CMK (cell line): ENCODE results near the gene OR9Q2.
A peak's percentile ranks its signal among the peaks of the same experiment; 100 is the strongest.
"Not testable (repeated sequence)": the region's sequence is repeated elsewhere in the genome, so short reads cannot be mapped to it uniquely, and the experiment has no call there.

Experiments used
- DNase-seq: peaks from one replicate; pipeline ENCODE4 v3.0.0-alpha.2; 2010; ENCODE audit warnings: low read depth

The OR9Q2 gene

DNA sequence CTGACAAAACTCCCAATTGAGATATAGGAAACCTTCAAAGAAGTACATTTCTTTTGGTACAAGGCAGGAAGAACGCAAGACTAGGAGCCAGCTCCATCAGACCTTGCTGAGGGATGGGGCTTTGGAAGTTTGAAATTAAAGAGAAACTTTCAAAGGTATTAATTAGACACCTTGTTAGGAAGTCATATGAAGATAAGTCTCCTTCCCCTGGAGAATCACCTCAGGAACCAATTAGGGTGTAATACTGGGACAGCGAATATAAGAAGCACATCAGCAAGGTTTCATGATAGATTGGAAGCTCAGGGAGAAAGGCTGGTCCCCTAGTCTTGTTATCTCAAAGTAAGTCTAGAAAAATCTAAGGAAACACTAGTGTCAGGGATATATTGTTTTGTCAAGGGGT is at the start of gene OR9Q2:
TSS of gene OR9Q2 (plus strand) at position 301 of the 400 bp plus-strand sequence. CDS start 1,421 bp downstream, outside the sequence.
- no peak for DNase-seq

DNA sequence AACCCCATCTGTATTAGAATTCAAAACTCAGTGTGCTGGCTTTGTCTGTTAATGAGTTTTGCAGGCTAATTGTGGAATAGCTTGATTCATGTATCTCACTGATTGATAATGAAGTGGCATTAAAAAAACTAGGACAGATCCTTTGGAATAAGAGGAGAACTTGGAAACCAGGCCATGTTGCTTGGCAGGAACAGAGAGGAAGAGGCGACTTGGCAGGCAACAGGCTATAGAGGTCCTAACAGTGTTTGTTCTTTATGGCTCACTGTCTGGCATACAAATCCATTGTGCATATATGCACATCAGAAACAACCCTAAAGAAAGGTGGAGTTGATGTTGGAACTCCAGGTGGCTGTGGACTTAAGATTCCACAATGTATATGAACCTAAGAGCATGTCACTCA is 46.1 kb upstream of the OR9Q2 start:
- DNase-seq = no peak

- DNase-seq = no peak
These were observed 36.1 kb upstream of the OR9Q2 start for GRCh38 chr11:58152781-58153180.

- no peak for DNase-seq
These were observed 24.5 kb upstream of the OR9Q2 start for GRCh38 chr11:58164389-58164788.

DNA sequence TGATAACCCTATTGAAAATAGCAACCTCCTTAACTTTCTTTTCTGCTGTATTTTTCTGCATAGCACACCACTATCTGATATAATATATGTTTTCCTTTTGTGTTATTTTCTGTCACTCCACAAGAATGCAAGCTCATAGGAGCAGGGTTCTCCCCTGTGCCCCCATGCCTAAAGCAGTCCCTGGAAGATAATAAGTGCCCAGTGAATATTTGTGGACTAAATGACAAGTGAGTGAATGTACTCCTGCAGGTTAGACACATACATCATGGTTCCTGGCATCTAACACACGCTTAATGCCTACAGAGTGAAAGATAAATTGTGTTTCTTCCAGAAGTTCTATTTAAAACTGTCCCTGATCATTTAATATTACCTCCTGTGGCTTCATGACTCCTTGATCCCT is 23.9 kb upstream of the OR9Q2 start:
- DNase-seq = no peak

GRCh38 chr11:58165504-58166106 is 23.3 kb upstream of the OR9Q2 start:
- DNase-seq = no peak

DNA sequence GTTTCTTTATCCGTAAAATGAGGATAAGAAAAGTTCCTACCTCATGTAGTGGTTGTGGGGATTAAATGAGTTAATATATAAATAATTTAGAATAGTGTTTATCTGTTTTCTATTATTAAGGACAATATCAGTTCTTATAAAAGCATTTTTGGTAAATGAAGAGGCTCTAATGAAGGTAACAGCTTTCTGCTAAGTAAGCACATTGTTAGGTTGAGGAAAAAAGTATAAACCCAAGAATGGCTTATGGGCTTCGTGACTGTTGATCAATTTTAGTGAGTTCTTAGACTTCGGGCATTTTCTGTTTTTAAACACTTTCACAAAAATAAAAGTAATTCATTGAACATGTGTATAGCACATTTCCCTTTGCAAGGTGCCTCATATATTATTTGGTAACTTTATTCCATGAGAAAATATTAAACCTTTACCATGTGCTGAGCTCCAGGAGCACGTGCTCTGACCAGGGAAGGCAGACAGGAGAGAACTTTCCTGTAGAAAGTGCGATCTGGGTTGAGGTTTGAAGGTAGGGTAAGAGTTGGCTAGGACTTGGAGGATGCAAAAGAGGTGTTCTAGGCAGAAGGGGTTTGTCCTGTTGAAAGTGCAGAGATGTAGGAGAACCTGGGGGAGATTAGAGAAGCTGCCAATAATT is 11.3 kb upstream of the OR9Q2 start:
- DNase-seq = no peak

- no peak for DNase-seq
These were observed 10.4 kb upstream of the OR9Q2 start for GRCh38 chr11:58178444-58178843.

DNA sequence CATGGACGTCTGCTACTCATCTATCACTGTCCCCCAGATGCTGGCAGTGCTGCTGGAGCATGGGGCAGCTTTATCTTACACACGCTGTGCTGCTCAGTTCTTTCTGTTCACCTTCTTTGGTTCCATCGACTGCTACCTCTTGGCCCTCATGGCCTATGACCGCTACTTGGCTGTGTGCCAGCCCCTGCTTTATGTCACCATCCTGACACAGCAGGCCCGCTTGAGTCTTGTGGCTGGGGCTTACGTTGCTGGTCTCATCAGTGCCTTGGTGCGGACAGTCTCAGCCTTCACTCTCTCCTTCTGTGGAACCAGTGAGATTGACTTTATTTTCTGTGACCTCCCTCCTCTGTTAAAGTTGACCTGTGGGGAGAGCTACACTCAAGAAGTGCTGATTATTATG is 9.2 kb upstream of the OR9Q2 start:
- DNase-seq = no peak

DNA sequence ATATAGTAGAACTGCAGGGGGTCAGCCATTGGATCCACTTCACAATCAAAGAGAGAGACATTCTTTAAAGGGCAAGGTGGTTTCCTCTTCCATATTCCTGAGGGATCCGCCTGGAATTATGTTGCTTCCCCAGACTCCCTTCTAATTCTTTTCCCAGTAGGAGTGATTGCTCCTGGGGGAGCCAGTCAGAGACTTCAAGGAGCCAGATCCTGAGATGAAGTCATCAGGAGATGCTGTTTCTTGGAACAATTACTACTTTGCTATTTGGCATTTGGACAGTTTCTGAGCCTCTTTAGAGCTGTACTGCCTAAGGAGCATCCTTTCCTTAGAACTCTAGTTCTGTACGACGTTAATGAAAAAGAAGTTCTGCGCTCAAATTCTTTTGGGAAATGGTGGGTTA is 1.9 kb upstream of the OR9Q2 start:
- DNase-seq = no peak

- no peak for DNase-seq
These were observed 3.4 kb downstream of the OR9Q2 start for GRCh38 chr11:58192229-58192628.

DNA sequence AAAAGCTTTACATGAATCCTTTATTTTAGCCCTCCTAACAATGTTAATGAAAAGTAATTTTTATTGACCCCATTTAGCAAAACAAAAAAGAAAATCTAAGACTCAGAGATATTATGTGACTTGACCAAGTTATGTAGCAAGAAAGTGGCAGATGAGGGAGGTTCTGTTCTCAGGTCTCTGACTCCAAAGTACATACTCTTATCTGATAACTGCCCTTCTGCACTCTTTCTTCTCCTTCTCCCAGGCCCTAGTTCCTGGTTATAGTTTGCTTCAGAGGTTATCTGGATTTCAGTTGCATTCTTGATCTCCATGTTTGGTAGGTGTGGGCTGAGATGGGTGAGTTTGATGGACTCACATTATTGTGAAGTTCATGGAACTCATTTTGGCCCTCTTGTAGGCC is 4.5 kb downstream of the OR9Q2 start:
- DNase-seq = no peak

GRCh38 chr11:58195939-58196338 is 7.1 kb downstream of the OR9Q2 start:
- no peak for DNase-seq

DNA sequence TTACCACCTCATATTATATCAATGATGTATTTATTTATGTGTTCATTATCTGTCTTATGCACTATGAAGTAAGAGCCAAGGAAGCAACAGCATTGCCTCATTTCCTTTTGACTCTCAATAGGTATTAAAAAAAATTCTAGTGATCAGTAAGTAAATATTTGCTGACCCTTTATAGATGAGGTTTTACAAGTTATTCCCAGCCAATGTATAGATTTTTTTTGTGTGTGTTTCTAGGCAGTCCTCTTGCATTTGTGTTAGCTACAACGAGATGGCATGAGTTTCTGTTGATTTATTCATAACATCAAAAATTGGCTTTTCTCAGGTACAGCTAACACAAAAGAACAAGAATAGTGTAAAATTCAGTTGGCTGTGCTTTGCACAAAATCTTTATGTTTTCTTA is 10.4 kb downstream of the OR9Q2 start:
- DNase-seq = no peak

- DNase-seq = no peak
These were observed 15.2 kb downstream of the OR9Q2 start, which contains the start of gene OR1S2 for GRCh38 chr11:58204042-58204441. TSS of gene OR1S2 (minus strand) at chr11:58204142. CDS start at chr11:58204142, 0 bp downstream.

GRCh38 chr11:58212420-58212819 is 23.6 kb downstream of the OR9Q2 start, which contains the start of gene OR1S1:
TSS of gene OR1S1 (plus strand) at chr11:58212720.
- DNase-seq = not testable (repeated sequence)

- no peak for DNase-seq
These were observed 27.6 kb downstream of the OR9Q2 start for GRCh38 chr11:58216476-58216875.

DNA sequence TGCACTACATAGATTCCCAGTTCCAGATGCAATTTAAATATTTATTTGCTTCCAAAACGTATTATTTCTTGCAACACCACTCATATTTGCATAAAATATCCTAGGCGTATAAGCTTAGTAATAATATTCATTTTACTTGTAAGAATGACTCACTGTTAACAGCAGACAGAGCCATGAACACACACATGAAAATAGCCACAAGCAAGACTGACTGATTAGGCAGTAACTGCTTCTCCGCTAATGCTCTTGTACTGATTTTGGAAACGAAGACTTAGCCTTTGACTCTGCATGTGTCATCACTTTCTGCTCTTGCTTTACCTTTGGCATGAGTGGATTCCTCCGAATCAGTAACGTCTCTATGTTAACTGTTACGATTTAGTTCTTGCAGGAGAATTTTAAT is 33.9 kb downstream of the OR9Q2 start:
- DNase-seq = no peak

- DNase-seq = peak; percentile 29
These were observed 39.2 kb downstream of the OR9Q2 start for GRCh38 chr11:58227956-58228615.
